ENCODE measurements around the gene SRGAP3. TPM values are rescaled to one million over a fixed set of nuclear protein-coding genes. Genes with fewer than 3 reads are reported as not detected.

SRGAP3 gene
- total and polyA plus RNA-seq, 8 donors, result 0.31 to 31.7 (median 5.8) TPM

- Histone ChIP-seq H3K36me3 (no peaks in the 10 kb centered on the region), H3K4me3 (no peak overlapping the region), H3K9me3 (no peaks in the 10 kb centered on the region), H3K27ac (no peak overlapping the region), H3K4me1 (no peaks in the 10 kb centered on the region), H3K27me3 (no peaks in the 10 kb centered on the region)
- intact Hi-C loops (cut with DNase I; ENCODE audit: low total_unique reads), result no loop called here
- 90 to 100% (median 92%) methylated on average over 1 of the region's 1 CpG for WGBS, 5 donors
- DNase-seq, result no peak
- TF ChIP-seq POLR2AphosphoS5 (IDR thresholded peaks at IDR 0.05) (no peak), CTCF (IDR thresholded peaks at IDR 0.05) (no peak), POLR2A (IDR thresholded peaks at IDR 0.05) (no peak), EP300 (IDR thresholded peaks at IDR 0.05) (no peak)
Observed at GRCh38 chr3:9081184-9081818, 168.1 kb downstream of the SRGAP3 start.

GRCh38 chr3:9080163-9080562 lies 169.3 kb downstream of the SRGAP3 start:
- H3K4me3 ChIP-seq, result no peak overlapping the region
- TF ChIP-seq EP300 (IDR thresholded peaks at IDR 0.05), result no peak
- no peak for TF ChIP-seq POLR2AphosphoS5 (IDR thresholded peaks at IDR 0.05)
- no peak for TF ChIP-seq POLR2A (IDR thresholded peaks at IDR 0.05)
- TF ChIP-seq CTCF (IDR thresholded peaks at IDR 0.05), result no peak
- H3K36me3 ChIP-seq, result no peaks in the 10 kb centered on the region
- WGBS, 5 donors, result 70 to 89% (median 73%) methylated on average over 2 of the region's 2 CpGs
- H3K27me3 ChIP-seq, result no peaks in the 10 kb centered on the region
- H3K27ac ChIP-seq, result no peak overlapping the region
- DNase-seq, result no peak
- H3K9me3 ChIP-seq, result no peaks in the 10 kb centered on the region
- H3K4me1 ChIP-seq, result no peaks in the 10 kb centered on the region
- intact Hi-C loops (cut with DNase I; ENCODE audit: low total_unique reads), result no loop called here

DNA sequence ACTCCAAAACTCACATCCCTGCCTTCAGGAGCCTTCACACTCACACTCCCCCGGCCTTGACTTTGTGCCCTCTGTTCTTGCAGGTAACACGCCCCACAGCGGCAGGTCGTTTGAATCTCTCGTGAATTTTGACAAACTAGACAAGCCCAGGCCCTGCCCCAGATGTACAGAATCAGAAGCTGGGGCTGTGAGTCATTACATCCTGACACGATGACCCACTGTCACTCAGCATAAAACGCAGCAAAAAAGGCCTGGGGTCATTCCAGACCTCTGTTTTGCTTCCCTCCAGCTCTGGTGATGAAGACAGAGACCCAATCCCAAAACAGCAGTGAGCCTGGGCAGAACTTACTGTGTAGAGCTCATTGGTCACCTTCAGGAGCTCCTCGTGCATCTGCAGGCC lies 169.8 kb downstream of the SRGAP3 start:
- intact Hi-C loops (cut with DNase I; ENCODE audit: low total_unique reads), result no loop called here
- no peaks in the 10 kb centered on the region for H3K36me3 ChIP-seq
- WGBS, 5 donors, result 76 to 88% (median 79%) methylated on average over 7 to 8 of the region's 8 CpGs

GRCh38 chr3:9078561-9079240 lies 170.7 kb downstream of the SRGAP3 start:
- Histone ChIP-seq H3K27ac (no peak overlapping the region), H3K4me1 (no peaks in the 10 kb centered on the region), H3K4me3 (no peak overlapping the region), H3K36me3 (no peaks in the 10 kb centered on the region), H3K9me3 (no peaks in the 10 kb centered on the region), H3K27me3 (no peaks in the 10 kb centered on the region)
- 61 to 77% (median 67%) methylated on average over 5 of the region's 5 CpGs for WGBS, 5 donors
- no peak for TF ChIP-seq EP300 (IDR thresholded peaks at IDR 0.05)
- no peak for TF ChIP-seq CTCF (IDR thresholded peaks at IDR 0.05)
- TF ChIP-seq POLR2A (IDR thresholded peaks at IDR 0.05), result no peak
- no peak for TF ChIP-seq POLR2AphosphoS5 (IDR thresholded peaks at IDR 0.05)
- DNase-seq, result no peak
- intact Hi-C loops (cut with DNase I; ENCODE audit: low total_unique reads), result no loop called here

More for the DNA sequence above, 169.8 kb downstream of the SRGAP3 start:
- Histone ChIP-seq H3K27ac (no peak overlapping the region), H3K27me3 (no peaks in the 10 kb centered on the region), H3K4me1 (no peaks in the 10 kb centered on the region), H3K9me3 (no peaks in the 10 kb centered on the region), H3K4me3 (no peak overlapping the region)
- DNase-seq, result no peak
- TF ChIP-seq CTCF (IDR thresholded peaks at IDR 0.05) (no peak), EP300 (IDR thresholded peaks at IDR 0.05) (no peak), POLR2AphosphoS5 (IDR thresholded peaks at IDR 0.05) (no peak), POLR2A (IDR thresholded peaks at IDR 0.05) (no peak)
